COLO829 (cell line): ENCODE data around the gene ZSCAN10.
A peak's percentile ranks its signal among the peaks of the same experiment; 100 is the strongest.
"Not testable (repeated sequence)": the region's sequence is repeated elsewhere in the genome, so short reads cannot be mapped to it uniquely, and the experiment has no call there.

Source experiments
- DNase-seq: peaks from one replicate; pipeline ENCODE4 v3.0.0; 2012; ENCODE audit warnings: low spot score

The ZSCAN10 gene

DNA sequence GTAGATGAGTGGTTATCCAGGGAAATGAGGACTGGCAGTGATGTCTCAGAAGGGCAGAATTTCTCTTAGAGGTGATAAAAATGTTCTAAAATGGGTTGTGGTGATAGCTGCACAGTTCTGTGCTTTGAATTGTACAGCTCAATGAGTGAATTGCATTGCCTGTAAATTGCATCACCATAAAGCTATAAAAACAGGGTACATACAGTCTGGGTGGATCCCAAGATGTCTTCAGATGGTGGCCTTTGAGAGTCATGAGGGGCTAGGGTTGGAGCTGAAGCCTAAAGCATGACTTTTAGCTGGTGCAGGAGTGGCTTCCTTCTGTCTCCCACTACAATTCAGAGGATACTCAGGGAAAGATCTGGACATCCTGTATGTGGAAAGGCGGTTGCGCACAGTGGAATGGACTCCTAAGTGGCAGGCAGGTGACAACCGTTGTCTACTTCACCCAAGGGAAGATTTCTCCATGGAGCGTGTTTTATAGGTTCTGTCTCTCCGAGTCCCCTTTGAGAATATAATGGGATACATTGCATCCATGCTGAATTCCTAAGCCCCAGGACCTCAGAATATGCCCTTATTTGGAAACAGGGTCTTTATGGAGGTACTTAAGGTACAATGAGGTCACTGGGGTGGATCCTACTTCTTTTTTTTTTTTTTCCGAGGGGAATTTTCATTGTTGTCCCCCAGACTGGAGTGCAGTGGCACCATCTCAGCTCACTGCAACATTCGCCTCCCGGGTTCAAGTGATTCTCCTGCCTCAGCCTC is 35.3 kb downstream of the ZSCAN10 start:
- DNase-seq: no peak

DNA sequence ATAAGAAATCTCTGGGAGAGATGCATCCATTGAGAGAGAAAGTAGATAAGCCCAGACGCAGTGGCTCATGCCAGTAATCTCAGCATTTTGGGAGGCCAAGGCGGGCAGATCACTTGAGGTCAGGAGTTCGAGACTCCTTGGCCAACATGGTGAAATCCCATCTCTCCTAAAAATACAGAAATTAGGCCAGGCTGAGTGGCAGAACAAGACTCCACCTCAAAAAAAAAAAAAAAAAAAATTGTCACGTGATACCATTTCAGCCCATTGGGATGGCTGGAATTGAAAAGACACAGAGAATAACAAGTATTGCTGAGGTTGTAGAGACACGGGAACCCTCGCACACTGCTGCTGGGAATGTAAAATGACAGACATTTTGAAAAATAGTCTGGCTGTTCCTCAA is 36.5 kb downstream of the ZSCAN10 start:
- no peak for DNase-seq

DNA sequence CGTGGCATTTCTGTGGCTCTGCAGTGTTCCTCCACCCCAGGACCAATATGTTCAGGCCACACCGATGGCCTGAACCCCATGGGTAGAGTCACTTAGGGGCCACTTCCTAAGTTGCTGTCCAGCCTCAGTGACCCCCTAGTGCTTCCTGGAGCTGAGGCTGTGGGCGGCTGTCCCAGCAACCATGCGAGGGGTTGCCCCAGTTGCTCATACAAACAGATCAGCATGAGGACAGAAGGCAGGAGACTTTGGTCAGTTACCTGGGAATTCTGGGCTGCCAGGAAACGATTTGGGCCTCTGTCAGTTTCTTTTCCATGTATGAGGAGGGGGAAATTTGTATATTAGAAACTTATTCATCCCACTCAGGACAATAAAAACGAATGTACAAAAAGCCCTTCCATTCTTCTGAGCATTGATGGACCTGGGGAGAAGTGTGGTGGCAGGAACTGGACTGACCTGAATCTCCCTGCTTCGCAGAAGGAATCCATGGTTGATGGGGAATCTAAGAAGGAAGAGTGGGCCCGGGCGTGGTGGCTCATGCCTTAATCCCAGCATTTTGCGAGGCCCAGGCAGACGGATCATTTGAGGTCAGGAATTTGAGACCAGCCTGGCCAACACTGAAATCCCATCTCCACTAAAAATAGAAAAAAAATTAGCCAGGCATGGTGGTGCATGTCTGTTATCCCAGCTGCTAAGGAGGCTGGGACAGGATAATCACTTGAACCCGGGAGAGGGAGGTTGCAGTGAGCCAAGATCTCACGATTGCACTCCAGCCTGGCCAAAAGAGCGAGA is 38.6 kb downstream of the ZSCAN10 start:
- no peak for DNase-seq

DNA sequence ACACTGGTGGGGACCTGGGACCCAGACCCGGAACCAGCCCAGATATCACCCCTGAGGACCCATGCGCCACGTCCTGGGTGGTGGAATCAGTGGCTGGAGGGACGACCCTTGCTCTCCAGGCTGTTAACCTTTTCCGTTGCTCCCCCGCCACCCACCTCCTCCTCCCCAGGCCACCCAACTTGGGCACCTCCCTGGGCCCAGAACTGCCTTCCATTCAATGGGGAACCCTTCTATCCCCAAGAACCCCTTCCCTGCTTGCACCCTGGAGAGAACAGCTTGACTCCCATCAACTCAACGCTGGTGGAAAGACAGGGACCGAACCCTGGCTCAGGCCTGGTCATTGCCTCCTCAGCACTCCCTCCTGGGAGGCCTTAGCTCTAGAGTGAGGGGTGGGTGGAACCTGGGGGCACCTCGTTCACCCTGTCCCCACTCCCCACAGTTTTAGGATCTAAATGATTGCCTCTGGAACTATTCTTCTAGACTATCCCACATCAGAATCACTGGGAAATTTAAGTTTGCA is 39.3 kb downstream of the ZSCAN10 start:
- DNase-seq: no peak

DNA sequence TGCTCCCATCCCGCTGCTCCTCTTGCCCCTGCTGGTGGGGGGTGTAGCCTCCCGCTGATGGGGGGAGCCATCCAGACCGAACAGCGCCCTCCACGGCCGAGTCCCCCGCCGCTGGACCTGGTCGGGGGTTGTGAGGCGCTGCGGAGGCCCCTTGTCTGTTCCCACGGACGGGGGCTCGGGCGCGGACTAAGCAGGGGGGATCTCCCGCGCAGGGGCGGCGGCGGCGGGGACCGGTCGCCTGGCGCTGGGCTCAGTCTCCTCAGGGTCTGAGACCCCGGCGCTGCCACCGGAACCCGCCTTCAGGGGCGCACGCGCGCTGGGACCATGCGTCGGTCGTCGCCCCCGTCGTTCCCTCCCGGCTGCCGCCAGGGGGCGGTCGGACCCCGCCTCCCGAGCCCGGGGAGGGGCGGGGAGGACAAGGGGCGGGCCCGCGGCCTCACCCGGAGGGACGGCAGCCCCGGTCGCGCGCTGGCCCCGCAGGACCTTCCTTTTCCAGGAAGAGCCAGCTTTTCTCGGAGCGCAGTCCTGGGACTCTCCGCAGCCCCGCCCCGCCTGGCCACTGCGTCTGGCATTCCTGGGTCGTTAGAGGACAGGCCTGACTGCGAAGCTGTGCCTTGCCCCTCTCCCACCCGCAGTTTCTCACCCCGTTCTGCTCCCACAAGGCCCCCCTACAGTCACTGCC is 39.9 kb downstream of the ZSCAN10 start:
- DNase-seq: peak; percentile 78

DNA sequence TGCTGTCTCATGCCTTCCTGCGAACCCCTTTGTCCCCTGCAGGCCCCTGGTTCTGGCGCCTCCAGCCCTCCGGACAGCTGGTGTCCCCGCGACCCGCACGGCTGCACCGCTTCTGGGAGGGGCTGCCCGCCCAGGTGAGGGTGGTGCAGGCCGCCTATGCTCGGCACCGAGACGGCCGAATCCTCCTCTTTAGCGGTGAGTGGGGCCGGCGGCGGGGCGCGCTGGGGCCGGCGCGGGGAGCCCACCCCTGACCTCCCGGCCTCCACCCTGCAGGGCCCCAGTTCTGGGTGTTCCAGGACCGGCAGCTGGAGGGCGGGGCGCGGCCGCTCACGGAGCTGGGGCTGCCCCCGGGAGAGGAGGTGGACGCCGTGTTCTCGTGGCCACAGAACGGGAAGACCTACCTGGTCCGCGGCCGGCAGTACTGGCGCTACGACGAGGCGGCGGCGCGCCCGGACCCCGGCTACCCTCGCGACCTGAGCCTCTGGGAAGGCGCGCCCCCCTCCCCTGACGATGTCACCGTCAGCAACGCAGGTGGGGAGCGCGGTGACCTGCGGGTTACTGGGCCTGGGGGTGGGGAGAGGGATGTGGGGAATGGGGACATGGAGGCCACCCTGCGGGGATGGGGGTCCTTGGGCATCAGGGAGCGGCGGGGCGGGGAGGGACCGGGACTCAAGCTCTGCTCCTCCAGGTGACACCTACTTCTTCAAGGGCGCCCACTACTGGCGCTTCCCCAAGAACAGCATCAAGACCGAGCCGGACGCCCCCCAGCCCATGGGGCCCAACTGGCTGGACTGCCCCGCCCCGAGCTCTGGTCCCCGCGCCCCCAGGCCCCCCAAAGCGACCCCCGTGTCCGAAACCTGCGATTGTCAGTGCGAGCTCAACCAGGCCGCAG is 40.7 kb downstream of the ZSCAN10 start:
- DNase-seq: no peak

DNA sequence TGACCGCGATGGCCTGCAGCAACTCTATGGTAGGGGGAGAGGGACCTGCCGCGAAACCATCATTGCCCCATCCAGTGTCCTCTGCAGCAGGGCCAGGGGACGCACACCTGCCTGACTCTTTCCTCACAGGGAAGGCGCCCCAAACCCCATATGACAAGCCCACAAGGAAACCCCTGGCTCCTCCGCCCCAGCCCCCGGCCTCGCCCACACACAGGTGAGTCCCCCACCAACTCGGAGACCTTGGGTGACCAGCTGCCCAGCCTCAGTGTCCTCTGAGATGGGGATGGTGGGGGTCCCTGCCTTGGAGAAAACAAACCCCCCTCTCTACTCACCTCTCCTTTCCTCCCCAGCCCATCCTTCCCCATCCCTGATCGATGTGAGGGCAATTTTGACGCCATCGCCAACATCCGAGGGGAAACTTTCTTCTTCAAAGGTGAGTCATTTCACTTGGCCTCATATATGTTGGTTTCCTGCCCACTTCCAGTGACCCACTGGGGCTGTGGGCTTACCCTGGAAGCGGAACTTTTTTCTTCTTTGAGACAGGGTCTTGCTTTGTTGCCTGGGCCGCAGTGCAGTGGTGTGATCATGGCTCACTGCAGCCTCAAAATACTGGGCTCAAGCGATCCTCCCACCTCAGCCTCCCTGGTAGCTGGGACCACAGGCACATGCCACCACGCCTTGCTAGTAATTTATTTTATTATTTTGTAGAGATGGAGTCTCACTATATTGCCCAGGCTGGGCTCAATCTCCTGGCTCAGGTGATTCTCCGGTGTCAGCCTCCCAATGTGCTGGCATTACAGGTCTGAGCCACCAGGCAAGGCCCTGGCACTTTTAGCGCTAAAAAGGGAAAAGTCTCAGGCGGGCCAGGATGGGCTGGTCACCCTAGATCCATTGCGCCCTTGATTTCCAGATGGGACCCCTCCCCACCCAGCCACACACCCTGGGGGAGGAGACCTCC is 41.6 kb downstream of the ZSCAN10 start:
- no peak for DNase-seq

DNA sequence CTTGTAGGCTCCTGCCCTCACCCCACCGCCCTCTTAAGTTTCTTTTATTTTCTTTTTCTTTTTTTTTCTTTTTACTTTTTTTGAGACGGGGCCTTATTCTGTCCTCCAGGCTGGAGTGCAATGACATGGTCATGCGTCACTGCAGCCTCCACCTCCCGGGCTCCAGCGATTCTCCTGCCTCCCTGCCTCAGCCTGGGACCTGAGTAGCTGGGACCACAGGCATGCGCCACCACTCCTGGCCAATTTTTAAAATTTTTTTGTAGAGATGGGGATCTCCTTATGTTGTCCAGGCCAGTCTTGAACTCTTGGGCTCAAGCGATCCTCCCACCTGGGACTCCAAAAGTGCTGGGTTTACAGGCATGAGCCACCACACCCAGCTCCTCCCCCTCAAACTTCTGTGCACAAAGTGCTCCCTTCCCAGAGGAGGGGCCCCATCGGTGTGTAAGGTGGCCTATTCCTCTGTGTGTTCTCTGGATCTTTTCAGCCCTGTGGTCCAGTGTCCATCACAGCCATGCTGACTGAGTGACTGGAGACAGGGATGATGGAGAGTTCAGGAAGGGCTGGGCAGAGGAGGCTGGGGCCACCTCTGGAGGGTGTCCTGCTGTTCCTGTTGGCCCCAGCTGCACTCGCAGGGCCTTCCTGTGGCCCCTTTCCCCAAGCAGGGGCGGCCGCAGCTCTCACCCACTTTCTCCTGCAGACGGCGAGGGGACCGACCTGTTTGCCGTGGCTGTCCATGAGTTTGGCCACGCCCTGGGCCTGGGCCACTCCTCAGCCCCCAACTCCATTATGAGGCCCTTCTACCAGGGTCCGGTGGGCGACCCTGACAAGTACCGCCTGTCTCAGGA is 42.5 kb downstream of the ZSCAN10 start:
- no peak for DNase-seq

DNA sequence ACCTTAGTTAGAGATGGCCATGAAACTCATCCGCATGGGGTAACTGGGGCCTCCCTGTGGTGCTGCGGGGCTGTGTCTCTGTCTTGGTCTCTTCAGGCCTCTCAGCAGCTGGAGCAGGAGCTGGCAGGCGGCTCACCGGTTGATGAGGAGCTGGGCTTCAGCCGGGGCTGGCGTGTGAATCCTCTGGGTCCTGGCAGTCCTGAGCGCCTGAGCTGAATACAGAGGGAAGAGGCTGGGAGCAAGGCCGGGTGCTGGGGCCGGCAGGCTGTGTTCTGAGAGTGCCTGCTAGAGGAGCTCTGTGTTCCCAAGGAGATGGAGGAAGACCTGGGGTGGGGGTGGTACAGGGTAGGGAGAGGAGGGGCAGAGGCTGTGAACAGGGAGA is 43.4 kb downstream of the ZSCAN10 start:
- not testable (repeated sequence) for DNase-seq

DNA sequence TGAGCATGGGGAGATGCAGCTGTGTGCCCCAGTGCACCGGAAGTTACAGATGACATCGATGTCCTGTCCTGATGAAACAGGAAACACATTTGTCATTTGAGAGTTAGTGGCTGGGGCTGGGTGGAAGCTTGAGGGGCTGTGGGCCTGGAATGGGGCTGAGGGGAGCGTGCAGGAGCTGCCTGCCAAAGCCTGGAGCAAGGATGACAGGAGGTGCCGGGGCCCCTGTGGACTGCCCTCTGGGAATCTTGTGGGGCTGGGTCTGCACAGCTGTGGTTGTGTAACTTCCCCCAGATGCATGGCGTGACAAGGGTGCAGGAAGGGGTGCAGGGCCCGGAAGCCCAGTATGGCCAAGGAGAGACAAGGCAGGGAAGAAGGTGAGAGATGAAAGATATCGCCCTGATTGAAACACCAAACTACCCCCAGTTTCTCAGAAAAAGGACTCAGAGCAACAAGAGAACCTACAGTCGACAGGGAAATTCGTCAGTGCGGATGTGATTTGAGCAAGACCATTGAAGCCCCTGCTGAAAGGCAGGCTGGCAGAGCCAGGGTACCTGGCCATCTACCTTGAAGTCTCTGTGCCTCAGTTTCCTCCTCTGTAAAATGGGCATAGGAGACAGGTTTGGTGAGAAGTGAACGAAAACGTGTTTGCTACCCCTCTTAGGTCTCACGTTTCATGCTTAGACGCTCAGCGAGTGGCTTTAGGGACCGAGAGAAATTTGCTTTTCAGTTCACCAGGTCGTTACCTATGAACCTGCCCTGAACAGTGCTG is 43.9 kb downstream of the ZSCAN10 start:
- DNase-seq: no peak

DNA sequence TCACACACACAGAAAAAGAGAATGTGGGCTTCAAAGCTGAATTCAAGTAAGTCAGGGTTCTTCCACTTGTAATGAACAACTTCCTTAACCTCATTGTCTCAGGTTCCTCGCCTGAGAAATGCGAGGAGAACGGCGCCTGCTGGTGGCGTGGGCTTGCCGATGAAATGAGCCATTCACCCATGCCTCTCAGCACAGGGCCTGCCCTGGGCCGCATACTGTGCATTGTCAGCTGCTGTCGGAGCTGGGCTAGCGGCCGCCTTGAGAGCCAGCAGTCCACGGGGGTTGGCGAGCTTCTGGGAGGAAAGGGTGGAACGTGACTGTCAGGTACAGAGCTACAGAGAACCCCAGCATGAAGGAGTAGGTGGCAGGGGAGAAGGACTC is 45.8 kb downstream of the ZSCAN10 start:
- not testable (repeated sequence) for DNase-seq

DNA sequence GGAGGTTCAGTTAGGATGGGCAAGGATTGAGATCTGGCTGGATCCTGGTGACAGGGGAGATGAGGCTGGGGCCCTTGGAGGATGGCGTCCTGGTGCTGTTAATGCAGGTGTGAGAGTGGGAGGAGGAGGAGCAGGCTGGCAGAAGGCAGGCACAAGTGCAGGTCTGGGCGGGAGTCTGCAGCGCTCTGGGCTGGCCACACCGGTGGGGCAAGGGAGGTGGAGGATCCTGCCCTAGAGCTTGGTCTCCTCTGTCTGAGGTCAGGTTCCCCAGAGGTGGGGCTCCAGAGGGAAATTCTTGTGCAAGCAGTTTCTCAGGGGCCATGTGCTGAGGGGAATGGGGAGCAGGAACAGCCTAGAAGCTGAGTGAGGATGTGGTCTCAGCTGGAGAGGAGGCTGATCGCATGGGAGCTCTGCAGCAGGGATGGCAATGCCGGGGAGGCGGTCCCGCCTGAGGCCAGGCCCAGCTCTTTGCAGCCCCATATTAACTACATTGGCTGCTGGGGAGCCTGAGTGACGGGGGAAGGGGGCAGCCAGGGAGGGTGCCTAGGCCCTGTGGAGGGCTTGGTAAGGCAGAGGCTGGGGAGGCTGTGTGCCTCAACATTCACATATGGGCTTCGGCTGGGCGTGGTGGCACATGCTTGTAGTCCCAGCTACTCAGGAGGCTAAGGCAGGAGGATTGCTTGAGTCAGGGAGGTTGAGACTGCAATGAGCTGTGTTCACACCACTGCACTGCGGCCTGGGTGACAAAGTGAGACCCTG is 46.3 kb downstream of the ZSCAN10 start:
- not testable (repeated sequence) for DNase-seq

DNA sequence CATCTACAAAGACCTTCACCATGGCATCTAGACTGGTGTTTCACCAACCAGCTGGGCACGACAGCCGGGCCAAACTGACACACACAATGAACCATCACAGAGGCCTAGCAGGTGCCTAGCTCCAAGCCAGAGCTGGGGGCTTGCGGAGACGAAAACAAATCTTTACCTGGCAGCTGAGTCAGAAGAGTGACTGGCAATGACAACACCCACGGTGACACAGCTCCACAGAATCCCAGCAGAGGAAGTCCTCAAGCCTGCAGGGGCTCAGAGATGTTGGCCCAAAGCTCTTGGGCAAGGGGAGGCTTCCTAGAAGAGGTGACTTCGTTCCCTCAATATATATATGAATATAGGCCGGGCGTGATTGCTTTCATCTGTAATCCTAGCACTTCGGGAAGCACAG is 47.6 kb downstream of the ZSCAN10 start:
- no peak for DNase-seq

DNA sequence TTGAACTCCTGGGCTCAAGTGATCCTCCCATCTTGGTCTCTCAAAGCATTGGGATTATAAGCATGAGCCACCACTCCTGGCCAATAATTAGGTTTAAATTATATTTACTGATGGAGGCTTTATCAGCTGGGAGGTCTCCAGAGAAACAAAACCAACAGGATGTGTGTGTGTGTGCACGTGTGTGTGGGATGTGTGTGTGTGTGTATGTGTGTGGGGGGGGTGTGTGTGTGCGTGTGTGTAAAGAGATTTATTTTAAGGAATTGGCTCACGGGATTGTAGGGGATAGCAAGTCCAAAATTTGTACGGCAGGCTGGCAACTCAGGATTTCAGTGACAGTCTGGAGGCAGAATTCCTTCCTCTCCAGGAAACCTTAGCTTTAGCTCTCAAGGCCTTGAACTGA is 48.1 kb downstream of the ZSCAN10 start:
- DNase-seq: no peak

DNA sequence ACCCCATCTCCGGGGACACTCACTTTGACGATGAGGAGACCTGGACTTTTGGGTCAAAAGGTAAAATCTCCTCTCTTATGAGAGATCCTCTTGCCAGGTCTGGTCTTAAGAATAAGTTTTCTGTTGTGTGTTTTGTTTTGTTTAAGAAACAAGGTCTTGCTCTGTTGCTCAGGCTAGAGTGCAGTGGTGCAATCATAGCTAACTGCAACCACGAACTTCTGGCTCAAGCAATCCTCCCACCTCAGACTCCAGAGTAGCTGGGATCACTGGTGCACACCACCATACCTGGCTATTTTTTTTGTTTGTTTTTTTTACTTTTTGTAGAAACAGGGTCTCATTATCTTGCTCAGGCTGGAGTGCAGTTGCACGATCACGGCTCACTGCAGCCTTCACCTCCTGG is 48.6 kb downstream of the ZSCAN10 start:
- DNase-seq: no peak

DNA sequence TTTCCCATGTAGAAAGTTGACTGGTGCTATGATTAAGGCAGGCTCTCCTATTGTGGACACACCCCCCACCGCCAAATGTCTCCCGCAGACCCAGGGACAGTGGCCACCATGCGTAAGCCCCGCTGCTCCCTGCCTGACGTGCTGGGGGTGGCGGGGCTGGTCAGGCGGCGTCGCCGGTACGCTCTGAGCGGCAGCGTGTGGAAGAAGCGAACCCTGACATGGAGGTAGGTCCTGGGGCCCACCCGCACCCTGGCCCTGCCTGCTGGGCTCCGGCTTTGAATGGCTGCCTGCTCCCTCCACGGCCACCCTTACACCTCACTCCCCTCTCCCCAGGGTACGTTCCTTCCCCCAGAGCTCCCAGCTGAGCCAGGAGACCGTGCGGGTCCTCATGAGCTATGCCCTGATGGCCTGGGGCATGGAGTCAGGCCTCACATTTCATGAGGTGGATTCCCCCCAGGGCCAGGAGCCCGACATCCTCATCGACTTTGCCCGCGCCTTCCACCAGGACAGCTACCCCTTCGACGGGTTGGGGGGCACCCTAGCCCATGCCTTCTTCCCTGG is 49.1 kb downstream of the ZSCAN10 start:
- DNase-seq: no peak

DNA sequence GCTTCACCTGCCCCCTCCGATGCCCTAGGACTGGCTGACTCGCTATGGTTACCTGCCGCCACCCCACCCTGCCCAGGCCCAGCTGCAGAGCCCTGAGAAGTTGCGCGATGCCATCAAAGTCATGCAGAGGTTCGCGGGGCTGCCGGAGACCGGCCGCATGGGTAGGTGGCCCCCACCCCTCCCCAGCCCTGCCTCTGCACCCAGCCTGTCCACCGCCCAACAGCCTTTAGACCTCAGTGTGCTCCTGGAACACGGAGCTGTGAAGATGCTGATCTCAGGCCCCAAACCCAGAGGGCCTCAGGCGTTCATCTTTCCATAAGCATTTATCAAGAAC is 51.7 kb downstream of the ZSCAN10 start:
- no peak for DNase-seq
